K562 (cell line): ENCODE measurements around the gene ARNT2. TPM values are rescaled to one million over a fixed set of nuclear protein-coding genes. Genes with fewer than 3 reads are reported as not detected.

Source experiments
- ATAC-seq: fragments of 200-7000 bp; cut with Tn5 transposase; 3 replicates; pipeline ENCODE4 v1.9.1; 2020; ENCODE audit warnings: moderate library complexity
- BruUV-seq: library from RNA; stranded (reverse); fragments of 400-500 nt; replicated peaks from 2 replicates; lab custom pipeline; 2021; lab: Mats Ljungman, UMichigan
- CTCF ChIA-PET: fragments of 300-600 bp; formaldehyde crosslinking; extraction: SDS; loops from one replicate; lab custom pipeline; 2021; ENCODE audit warnings: low intra/inter-chr PET ratio; lab: Yijun Ruan, JAX
- POLR2A ChIA-PET: fragments of 300-600, 350-650 bp; sonication (Branson Sonifier 250); formaldehyde crosslinking; extraction: SDS; loops from one replicate; lab custom pipeline; 2021; ENCODE audit warnings: antibody characterized with exemption, inconsistent platforms; lab: Yijun Ruan, JAX
- DNase-seq, 4 experiments: peaks; one replicate each; pipeline versions ENCODE4 v3.0.0 to v3.0.0-alpha.2; 2011 to 2018; ENCODE audit warnings: low spot score in 3 of 4, mixed read lengths in 3 of 4; ENCODE audit errors: extremely low read depth in 1 of 4
- FAIRE-seq: peaks from 2 replicates; lab custom pipeline; 2011; peaks lifted over from hg19 to GRCh38; lab: Jason Lieb, UNC
- H2AFZ ChIP-seq: 2 replicates; pipeline ENCODE4 v1.6.0; 2011; ENCODE audit warnings: low read depth, low read length, control low read depth, inconsistent platforms
- H3K27ac ChIP-seq: fragments of 200-600 bp; 3 replicates; pipeline ENCODE4 v1.8.0; 2011; ENCODE audit warnings: low read depth, mild to moderate bottlenecking, control low read depth, inconsistent platforms, low read length, moderate library complexity, mixed read lengths; ENCODE audit errors: extremely low read depth
- H3K27me3 ChIP-seq, 2 experiments: fragments of 300-600 bp in 1 of 2; 2 replicates in 1 of 2; 3 replicates in 1 of 2; pipeline versions ENCODE4 v1.6.0 to v1.8.0; 2011; ENCODE audit warnings: inconsistent platforms in 2 of 2, low read length in 2 of 2, mild to moderate bottlenecking in 1 of 2, mixed read lengths in 1 of 2, moderate library complexity in 1 of 2; ENCODE audit not compliant: control insufficient read depth in 2 of 2, insufficient read depth in 2 of 2
- H3K36me3 ChIP-seq: fragments of 300-600 bp; 3 replicates; pipeline ENCODE4 v1.8.0; 2011; ENCODE audit warnings: mild to moderate bottlenecking, low read length, inconsistent platforms; ENCODE audit not compliant: control insufficient read depth, insufficient read depth
- H3K4me1 ChIP-seq, 2 experiments: fragments of 200-600 bp in 1 of 2; replicated peaks in 1 of 2; 2 replicates in 1 of 2; 3 replicates in 1 of 2; pipeline versions ENCODE4 v1.5.1 to v1.8.0; 2011; ENCODE audit warnings: inconsistent platforms in 2 of 2, low read length in 2 of 2, mild to moderate bottlenecking in 1 of 2, mixed read lengths in 1 of 2, moderate library complexity in 1 of 2; ENCODE audit not compliant: control insufficient read depth in 2 of 2, insufficient read depth in 2 of 2
- H3K4me2 ChIP-seq: 2 replicates; pipeline ENCODE4 v1.6.1; 2011; ENCODE audit warnings: low read length, control low read depth, inconsistent platforms, mixed read lengths; ENCODE audit not compliant: insufficient read depth
- H3K4me3 ChIP-seq: fragments of 200-600 bp; sonication (generic), shearing (Covaris generic); 2 replicates; pipeline ENCODE4 v1.5.1; 2016; ENCODE audit warnings: control low read depth, inconsistent platforms
- H3K79me2 ChIP-seq: fragments of 200-600 bp; 3 replicates; pipeline ENCODE4 v1.8.0; 2011; ENCODE audit warnings: low read length, inconsistent platforms; ENCODE audit not compliant: control insufficient read depth, insufficient read depth
- H3K9ac ChIP-seq, 2 experiments: 2 replicates each; pipeline versions ENCODE4 v1.6.0 to v1.6.1; 2011; ENCODE audit warnings: low read depth in 2 of 2, low read length in 2 of 2, control low read depth in 1 of 2, inconsistent platforms in 1 of 2, mild to moderate bottlenecking in 1 of 2, mixed read lengths in 1 of 2; ENCODE audit not compliant: insufficient read depth in 1 of 2
- H3K9me1 ChIP-seq: one replicate; pipeline ENCODE4 v1.6.0; 2011; ENCODE audit warnings: inconsistent platforms, mild to moderate bottlenecking, low read length, moderate library complexity; ENCODE audit not compliant: control insufficient read depth, insufficient read depth
- H3K9me3 ChIP-seq: replicated peaks from 2 replicates; pipeline ENCODE4 v1.5.1; 2011; ENCODE audit warnings: low read depth, low read length, inconsistent platforms; ENCODE audit not compliant: control insufficient read depth, insufficient read depth
- H4K20me1 ChIP-seq: replicated peaks from 2 replicates; pipeline ENCODE4 v1.6.1; 2011; ENCODE audit warnings: low read length, inconsistent platforms, mixed read lengths; ENCODE audit not compliant: control insufficient read depth, insufficient read depth
- BDP1 ChIP-seq: IDR thresholded peaks from 3 replicates; pipeline ENCODE4 v1.6.1; 2011; ENCODE audit not compliant: insufficient read length, insufficient read depth
- NEUROD1 ChIP-seq: fragments of 150-350 bp; IDR thresholded peaks from 2 replicates; pipeline ENCODE4 v1.6.1; 2014; ENCODE audit warnings: borderline replicate concordance, low read length, low read depth; ENCODE audit not compliant: partially characterized antibody
- PHF20 ChIP-seq: fragments of 450-650 bp; IDR thresholded peaks from 2 replicates; pipeline ENCODE4 v1.6.1; 2018; ENCODE audit not compliant: partially characterized antibody
- PHF21A ChIP-seq: fragments of 450-650 bp; IDR thresholded peaks from 2 replicates; pipeline ENCODE4 v1.6.1; 2017; ENCODE audit warnings: low read depth, borderline replicate concordance
- RUNX1 ChIP-seq: sonication (generic); IDR thresholded peaks from 2 replicates; pipeline ENCODE4 v1.6.1; 2016; ENCODE audit warnings: antibody characterized with exemption, low read depth
- TCFL5 ChIP-seq: fragments of 250-450 bp; sonication (Bioruptor Pico); conservative IDR thresholded peaks from 2 replicates; pipeline ENCODE4 v1.6.1; 2021; ENCODE audit warnings: mild to moderate bottlenecking, moderate library complexity, matching md5 sums
- ZFP1 ChIP-seq: fragments of 450-650 bp; formaldehyde crosslinking; IDR thresholded peaks from 2 replicates; pipeline ENCODE4 v1.4.0; 2020; ENCODE audit warnings: mild to moderate bottlenecking, mixed read lengths
- WGBS: fragments of 100-300 bp; shearing (Covaris generic); methylation state at CpG from one replicate; pipeline ENCODE4 v1.1.6; 2016; ENCODE audit warnings: low coverage, mixed read lengths; ENCODE audit not compliant: insufficient coverage; ENCODE audit errors: missing lambda C conversion rate; 5-methylcytosine and 5-hydroxymethylcytosine counted together
- in situ Hi-C: fragments of 300-500 bp; cut with MboI; formaldehyde crosslinking; loops from 4 replicates; pipeline ENCODE4 v1.15.0; 2018; ENCODE audit warnings: inconsistent platforms, mixed read lengths
- intact Hi-C: fragments of 100-400 bp; cut with micrococcal nuclease; formaldehyde crosslinking; loops from 2 replicates; pipeline ENCODE4 v1.14.2; 2022
- polyA plus RNA-seq, 8 experiments: library from polyadenylated mRNA; depleted of rRNA in 4 of 8; stranded (reverse) in 5 of 8; unstranded in 3 of 8; fragments of >200 nt; fragmentation: Nextera tagmentation in 2 of 8; fragmentation: Illumina TruSeq in 1 of 8; extraction: Ambion mirVana in 2 of 8; extraction: Trizol in 1 of 8; gene quantifications; 2 replicates each; pipeline versions ENCODE4 v1.2.1 to v1.2.3, GENCODE V29; 2011 to 2014; ENCODE audit warnings: inconsistent platforms in 1 of 8, missing spikeins in 1 of 8
- total RNA-seq, 7 experiments: library from RNA; depleted of rRNA in 6 of 7; stranded (reverse); fragments of >200 nt in 6 of 7; fragmentation: Illumina TruSeq in 2 of 7; extraction: Trizol in 2 of 7; gene quantifications; 2 replicates each; pipeline versions ENCODE4 v1.2.1 to v1.2.3, GENCODE V29; 2011 to 2021; ENCODE audit warnings: low replicate concordance in 1 of 7
- TF ChIP-seq, protein P1 (sequence below): sonication (generic); formaldehyde crosslinking; IDR thresholded peaks from 2 replicates; pipeline ENCODE4 v1.8.0; 2022; ENCODE audit warnings: mild to moderate bottlenecking, missing genetic modification reagents, borderline replicate concordance
- TF ChIP-seq, protein P2 (sequence below): fragments of 200-800 bp; sonication (Bioruptor generic); IDR thresholded peaks from 2 replicates; pipeline ENCODE4 v1.6.1; 2017; ENCODE audit warnings: missing genetic modification characterization, missing compliant biosample characterization
- TF ChIP-seq, protein P3 (sequence below), 2 experiments: IDR thresholded peaks in 1 of 2; conservative IDR thresholded peaks in 1 of 2; 2 replicates each; pipeline ENCODE4 v1.6.1; 2016; ENCODE audit warnings: low read depth in 2 of 2, mild to moderate bottlenecking in 1 of 2, missing compliant biosample characterization in 1 of 2, missing genetic modification characterization in 1 of 2, moderate library complexity in 1 of 2
- TF ChIP-seq, protein P4 (sequence below): fragments of 250-450 bp; sonication (Bioruptor Pico); IDR thresholded peaks from 2 replicates; pipeline ENCODE4 v1.8.0; 2021; ENCODE audit warnings: moderate library complexity, mild to moderate bottlenecking, inconsistent platforms
- TF ChIP-seq, protein P5 (sequence below): fragments of 250-450 bp; sonication (Bioruptor Pico); IDR thresholded peaks from 2 replicates; pipeline ENCODE4 v1.4.0; 2020; ENCODE audit warnings: borderline replicate concordance

The ARNT2 gene
- total and polyA plus RNA-seq, 9 of the 15 experiments (the other 6 are each of a cell fraction or from before 2014, with no cell fraction given) = 0.01 TPM; not detected in 8

DNA sequence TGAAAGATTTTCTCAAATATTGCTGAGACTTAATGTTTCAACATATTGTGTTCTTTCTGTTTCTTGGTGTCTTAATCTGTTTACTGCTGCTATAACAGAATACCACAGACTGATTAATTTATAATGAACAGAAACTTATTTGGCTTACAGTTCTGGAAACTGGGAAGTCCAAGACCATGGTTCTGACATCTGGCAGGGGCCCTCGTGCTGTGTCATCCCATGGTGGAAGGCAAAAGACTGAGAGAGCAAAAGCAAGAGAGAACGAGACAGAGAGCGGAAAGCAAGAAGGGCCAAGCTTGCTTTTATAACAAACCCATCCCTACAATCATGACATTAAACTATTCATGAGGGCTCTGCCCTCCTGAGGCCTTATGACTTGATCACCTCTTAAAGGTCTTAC, 88.7 kb downstream of the ARNT2 start (continued):
- TF ChIP-seq, protein P1, sequence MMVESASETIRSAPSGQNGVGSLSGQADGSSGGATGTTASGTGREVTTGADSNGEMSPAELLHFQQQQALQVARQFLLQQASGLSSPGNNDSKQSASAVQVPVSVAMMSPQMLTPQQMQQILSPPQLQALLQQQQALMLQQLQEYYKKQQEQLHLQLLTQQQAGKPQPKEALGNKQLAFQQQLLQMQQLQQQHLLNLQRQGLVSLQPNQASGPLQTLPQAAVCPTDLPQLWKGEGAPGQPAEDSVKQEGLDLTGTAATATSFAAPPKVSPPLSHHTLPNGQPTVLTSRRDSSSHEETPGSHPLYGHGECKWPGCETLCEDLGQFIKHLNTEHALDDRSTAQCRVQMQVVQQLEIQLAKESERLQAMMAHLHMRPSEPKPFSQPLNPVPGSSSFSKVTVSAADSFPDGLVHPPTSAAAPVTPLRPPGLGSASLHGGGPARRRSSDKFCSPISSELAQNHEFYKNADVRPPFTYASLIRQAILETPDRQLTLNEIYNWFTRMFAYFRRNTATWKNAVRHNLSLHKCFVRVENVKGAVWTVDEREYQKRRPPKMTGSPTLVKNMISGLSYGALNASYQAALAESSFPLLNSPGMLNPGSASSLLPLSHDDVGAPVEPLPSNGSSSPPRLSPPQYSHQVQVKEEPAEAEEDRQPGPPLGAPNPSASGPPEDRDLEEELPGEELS (CRISPR knock-in tag) = no peak
- TF ChIP-seq, protein P2, sequence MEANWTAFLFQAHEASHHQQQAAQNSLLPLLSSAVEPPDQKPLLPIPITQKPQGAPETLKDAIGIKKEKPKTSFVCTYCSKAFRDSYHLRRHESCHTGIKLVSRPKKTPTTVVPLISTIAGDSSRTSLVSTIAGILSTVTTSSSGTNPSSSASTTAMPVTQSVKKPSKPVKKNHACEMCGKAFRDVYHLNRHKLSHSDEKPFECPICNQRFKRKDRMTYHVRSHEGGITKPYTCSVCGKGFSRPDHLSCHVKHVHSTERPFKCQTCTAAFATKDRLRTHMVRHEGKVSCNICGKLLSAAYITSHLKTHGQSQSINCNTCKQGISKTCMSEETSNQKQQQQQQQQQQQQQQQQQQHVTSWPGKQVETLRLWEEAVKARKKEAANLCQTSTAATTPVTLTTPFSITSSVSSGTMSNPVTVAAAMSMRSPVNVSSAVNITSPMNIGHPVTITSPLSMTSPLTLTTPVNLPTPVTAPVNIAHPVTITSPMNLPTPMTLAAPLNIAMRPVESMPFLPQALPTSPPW (CRISPR knock-in tag) = no peak
- TF ChIP-seq TCFL5 (CRISPR knock-in tag) = no peak
- TF ChIP-seq, all 486 proteins: peak for 0

DNA sequence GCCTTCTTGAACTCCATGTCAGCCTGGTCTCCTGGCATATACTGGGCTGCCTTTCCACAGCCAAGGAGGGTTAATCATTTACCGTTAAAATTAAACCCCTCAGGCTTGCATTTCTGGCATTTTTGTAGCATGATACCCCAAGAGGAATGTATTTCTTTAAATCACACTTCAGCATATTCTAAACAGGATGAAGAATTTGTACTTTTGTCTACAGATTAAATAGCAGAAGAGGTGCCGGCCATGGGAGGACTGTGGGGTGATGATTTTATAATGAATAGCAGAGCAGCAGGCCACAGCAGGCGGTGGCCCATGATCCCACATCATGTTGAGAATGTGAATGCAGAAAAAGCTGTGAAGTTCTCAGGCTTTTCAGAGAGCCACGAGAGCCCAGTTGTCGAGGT, 90.2 kb downstream of the ARNT2 start:
- Histone ChIP-seq H3K27ac (no peak overlapping the region), H3K9me3 (no peaks in the 10 kb centered on the region), H2AFZ (no peak overlapping the region), H3K36me3 (no peaks in the 10 kb centered on the region), H3K4me1 (no peaks in the 10 kb centered on the region), H3K27me3 (peaks cover 0 to 10% of the 10 kb centered on the region in 2 experiments; a peak in 3 of 5 replicates), H3K4me3 (no peak overlapping the region), H3K4me2 (no peak overlapping the region), H3K79me2 (no peaks in the 10 kb centered on the region), H3K9ac (no peak overlapping the region), H4K20me1 (no peaks in the 10 kb centered on the region), H3K9me1 (no peaks in the 10 kb centered on the region)
- ATAC-seq (no peak), FAIRE-seq (no peak), DNase-seq (no peak)
- POLR2A ChIA-PET = no interaction called here
- 2% methylated on average over 5 of the region's 5 CpGs for whole genome bisulfite sequencing
- no TSS peak for BruUV-seq
- CTCF ChIA-PET = no interaction called here
- intact Hi-C loops = no loop called here
- no peak for TF ChIP-seq NEUROD1
- TF ChIP-seq RUNX1 = no peak
- TF ChIP-seq, protein P3, sequence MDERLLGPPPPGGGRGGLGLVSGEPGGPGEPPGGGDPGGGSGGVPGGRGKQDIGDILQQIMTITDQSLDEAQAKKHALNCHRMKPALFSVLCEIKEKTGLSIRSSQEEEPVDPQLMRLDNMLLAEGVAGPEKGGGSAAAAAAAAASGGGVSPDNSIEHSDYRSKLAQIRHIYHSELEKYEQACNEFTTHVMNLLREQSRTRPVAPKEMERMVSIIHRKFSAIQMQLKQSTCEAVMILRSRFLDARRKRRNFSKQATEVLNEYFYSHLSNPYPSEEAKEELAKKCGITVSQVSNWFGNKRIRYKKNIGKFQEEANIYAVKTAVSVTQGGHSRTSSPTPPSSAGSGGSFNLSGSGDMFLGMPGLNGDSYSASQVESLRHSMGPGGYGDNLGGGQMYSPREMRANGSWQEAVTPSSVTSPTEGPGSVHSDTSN (CRISPR knock-in tag; IDR thresholded peaks at IDR 0.05; ENCODE audit: low read depth) = no peak
- TF ChIP-seq, protein P3 (tag; conservative IDR thresholded peaks at IDR 0.05; ENCODE audit: low read depth) = no peak
- TF ChIP-seq, protein P4, sequence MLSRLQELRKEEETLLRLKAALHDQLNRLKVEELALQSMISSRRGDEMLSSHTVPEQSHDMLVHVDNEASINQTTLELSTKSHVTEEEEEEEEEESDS (CRISPR knock-in tag) = no peak
- TF ChIP-seq PHF21A = no peak
- no peak for TF ChIP-seq BDP1
- no peak for TF ChIP-seq PHF20
- TF ChIP-seq, protein P5, sequence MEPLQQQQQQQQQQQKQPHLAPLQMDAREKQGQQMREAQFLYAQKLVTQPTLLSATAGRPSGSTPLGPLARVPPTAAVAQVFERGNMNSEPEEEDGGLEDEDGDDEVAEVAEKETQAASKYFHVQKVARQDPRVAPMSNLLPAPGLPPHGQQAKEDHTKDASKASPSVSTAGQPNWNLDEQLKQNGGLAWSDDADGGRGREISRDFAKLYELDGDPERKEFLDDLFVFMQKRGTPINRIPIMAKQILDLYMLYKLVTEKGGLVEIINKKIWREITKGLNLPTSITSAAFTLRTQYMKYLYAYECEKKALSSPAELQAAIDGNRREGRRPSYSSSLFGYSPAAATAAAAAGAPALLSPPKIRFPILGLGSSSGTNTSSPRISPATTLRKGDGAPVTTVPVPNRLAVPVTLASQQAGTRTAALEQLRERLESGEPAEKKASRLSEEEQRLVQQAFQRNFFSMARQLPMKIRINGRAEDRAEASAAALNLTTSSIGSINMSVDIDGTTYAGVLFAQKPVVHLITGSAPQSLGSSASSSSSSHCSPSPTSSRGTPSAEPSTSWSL (CRISPR knock-in tag) = no peak
- TF ChIP-seq ZFP1 = no peak
- in situ Hi-C loops = no loop called here
